Esophagus squamous epithelium (tissue), 4 donors: ENCODE results near the gene CCDC92.

ENCODE experiments used
- POLR2A ChIP-seq, 4 donors: fragments of 450-650 bp; IDR thresholded peaks; one replicate each; pipeline ENCODE4 v1.6.1; 2017; ENCODE audit warnings: antibody characterized with exemption in 4 of 4, mild to moderate bottlenecking in 4 of 4, moderate library complexity in 3 of 4
- TF ChIP-seq, protein P1 (sequence below), 6 experiments: fragments of 450-650 bp in 4 of 6; fragments of 200-600 bp in 2 of 6; sonication (generic) in 2 of 6; IDR thresholded peaks; one replicate each; pipeline ENCODE4 v1.5.1; 2016 to 2019; ENCODE audit warnings: antibody characterized with exemption in 6 of 6, mild to moderate bottlenecking in 4 of 6, moderate library complexity in 4 of 6

DNA sequence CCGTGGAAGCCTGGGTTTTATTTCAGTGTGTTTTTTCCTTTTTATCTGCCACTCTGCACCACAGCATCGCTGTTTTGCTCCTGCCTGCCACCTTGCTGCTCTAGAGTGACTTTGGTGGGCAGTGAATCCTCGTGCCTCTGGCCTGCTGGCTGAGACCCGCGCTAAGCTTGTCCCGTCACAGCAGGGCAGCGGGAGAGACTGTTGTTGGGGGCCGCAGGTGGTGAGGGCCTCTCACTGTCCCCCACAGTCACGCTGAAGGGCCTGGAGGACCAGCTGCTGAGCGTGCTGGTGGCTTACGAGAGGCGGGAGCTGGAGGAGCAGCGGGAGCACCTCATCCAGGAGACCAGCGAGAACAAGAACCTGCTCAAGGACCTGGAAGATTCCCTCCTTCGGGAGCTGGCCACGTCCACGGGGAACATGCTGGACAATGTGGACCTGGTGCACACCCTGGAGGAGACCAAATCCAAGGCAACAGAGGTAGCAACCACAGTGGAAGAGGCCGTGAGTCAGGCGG, 55.2 kb downstream of the CCDC92 start:
- TF ChIP-seq, protein P1, sequence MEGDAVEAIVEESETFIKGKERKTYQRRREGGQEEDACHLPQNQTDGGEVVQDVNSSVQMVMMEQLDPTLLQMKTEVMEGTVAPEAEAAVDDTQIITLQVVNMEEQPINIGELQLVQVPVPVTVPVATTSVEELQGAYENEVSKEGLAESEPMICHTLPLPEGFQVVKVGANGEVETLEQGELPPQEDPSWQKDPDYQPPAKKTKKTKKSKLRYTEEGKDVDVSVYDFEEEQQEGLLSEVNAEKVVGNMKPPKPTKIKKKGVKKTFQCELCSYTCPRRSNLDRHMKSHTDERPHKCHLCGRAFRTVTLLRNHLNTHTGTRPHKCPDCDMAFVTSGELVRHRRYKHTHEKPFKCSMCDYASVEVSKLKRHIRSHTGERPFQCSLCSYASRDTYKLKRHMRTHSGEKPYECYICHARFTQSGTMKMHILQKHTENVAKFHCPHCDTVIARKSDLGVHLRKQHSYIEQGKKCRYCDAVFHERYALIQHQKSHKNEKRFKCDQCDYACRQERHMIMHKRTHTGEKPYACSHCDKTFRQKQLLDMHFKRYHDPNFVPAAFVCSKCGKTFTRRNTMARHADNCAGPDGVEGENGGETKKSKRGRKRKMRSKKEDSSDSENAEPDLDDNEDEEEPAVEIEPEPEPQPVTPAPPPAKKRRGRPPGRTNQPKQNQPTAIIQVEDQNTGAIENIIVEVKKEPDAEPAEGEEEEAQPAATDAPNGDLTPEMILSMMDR (IDR thresholded peaks at IDR 0.05) = no peak
- TF ChIP-seq POLR2A (IDR thresholded peaks at IDR 0.05) = no peak
